GM12892 (cell line): ENCODE results near the gene ACTL7A.

Experiments used
- DNase-seq: peaks from one replicate; pipeline ENCODE4 v3.0.0; 2011; ENCODE audit not compliant: insufficient read length
- FAIRE-seq: peaks from 2 replicates; lab custom pipeline; 2011; peaks lifted over from hg19 to GRCh38; lab: Jason Lieb, UNC
- POLR2A ChIP-seq: IDR thresholded peaks from 2 replicates; pipeline ENCODE4 v1.6.1; 2011; ENCODE audit warnings: low read depth, low read length, control low read depth
- POLR2AphosphoS5 ChIP-seq: IDR thresholded peaks from 2 replicates; pipeline ENCODE4 v1.6.1; 2011; ENCODE audit warnings: low read depth, low read length, control low read depth
- TAF1 ChIP-seq: IDR thresholded peaks from 2 replicates; pipeline ENCODE4 v1.6.1; 2011; ENCODE audit warnings: low read depth, mild to moderate bottlenecking, control low read depth, low read length, borderline replicate concordance

ACTL7A gene

DNA sequence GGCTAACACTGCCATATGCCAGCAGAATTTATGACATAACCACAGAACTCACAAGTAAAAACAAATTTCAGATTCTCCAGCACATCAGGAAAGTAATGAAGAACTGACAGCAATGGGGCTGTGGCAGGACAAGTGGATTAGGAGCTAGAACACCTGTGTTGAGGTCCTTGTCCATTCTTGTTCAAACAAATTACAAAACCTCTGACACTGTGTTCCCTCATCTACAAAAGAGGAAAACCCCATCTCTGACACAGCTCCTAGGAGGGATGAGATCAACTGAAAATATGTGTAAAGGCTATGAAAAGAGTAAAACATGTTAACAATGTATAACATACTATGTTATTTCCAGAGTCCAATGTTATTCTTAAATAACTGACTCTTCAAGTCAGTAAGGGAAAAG is 48.3 kb downstream of the ACTL7A start:
- no peak for FAIRE-seq
- TF ChIP-seq POLR2A, result no peak
- no peak for TF ChIP-seq TAF1
- no peak for TF ChIP-seq POLR2AphosphoS5
- no peak for DNase-seq

DNA sequence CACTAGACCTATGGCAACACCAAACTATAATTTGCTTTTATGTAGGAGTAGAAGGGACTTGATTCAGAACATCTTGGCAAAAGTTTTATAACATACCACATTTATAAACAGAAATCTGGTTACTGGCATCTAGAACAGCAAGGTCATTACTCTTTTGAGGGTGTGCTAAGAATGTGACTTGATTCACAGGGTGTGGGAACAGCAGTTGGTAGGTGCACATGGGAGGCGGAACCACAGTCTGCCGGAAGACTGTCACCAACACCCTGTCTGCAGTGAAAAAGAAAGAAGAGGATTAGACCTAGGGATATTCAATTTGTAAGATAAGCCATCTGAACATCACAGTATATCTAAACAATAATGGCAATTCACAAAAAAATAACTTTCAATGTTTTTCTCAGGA is 48.8 kb downstream of the ACTL7A start:
- DNase-seq (no peak), FAIRE-seq (no peak)
- TF ChIP-seq POLR2A (no peak), TAF1 (no peak), POLR2AphosphoS5 (no peak)

DNA sequence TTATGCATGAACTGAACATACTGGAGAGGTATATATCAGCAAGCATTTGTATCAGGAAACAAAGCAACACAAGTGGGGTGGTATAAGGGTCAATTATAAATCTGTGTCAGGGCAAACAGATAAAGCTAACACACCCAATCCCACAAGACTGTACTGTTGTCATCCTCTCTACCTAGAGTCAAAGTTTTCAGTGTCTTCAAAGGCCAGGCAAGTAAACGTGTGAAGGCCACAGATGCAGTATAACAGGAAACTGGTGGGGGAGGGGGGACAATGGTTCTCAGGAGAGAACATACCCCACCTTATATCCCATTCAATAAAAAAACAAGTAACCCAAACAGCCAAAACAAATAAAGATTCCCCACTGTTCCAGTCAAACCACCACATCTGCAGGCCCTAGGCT is 49.8 kb downstream of the ACTL7A start:
- FAIRE-seq (no peak), DNase-seq (no peak)
- TF ChIP-seq TAF1, result no peak
- no peak for TF ChIP-seq POLR2AphosphoS5
- no peak for TF ChIP-seq POLR2A
